ENCODE results near the gene WDR64.

GRCh38 chr1:241611736-241612135 is 40.3 kb upstream of the WDR64 start:
- TF ChIP-seq SMC3 (IDR thresholded peaks at IDR 0.05) (no peak), EP300 (IDR thresholded peaks at IDR 0.05) (no peak), RFX5 (IDR thresholded peaks at IDR 0.05) (no peak), EHMT2 (IDR thresholded peaks at IDR 0.05; ENCODE audit: low read depth) (peak; percentile 81), POLR2A (IDR thresholded peaks at IDR 0.05; ENCODE audit: low read length) (no peak), RAD21 (conservative IDR thresholded peaks at IDR 0.05 in 1 of 2, IDR thresholded peaks at IDR 0.05 in 1 of 2) (no peak), MAZ (IDR thresholded peaks at IDR 0.05; ENCODE audit: borderline replicate concordance, low read depth, low read length) (no peak), BHLHE40 (IDR thresholded peaks at IDR 0.05; ENCODE audit: low read depth, low read length) (no peak), SREBF2 (IDR thresholded peaks at IDR 0.05) (no peak), BCL3 (IDR thresholded peaks at IDR 0.05) (no peak)
- TF ChIP-seq, protein P1, sequence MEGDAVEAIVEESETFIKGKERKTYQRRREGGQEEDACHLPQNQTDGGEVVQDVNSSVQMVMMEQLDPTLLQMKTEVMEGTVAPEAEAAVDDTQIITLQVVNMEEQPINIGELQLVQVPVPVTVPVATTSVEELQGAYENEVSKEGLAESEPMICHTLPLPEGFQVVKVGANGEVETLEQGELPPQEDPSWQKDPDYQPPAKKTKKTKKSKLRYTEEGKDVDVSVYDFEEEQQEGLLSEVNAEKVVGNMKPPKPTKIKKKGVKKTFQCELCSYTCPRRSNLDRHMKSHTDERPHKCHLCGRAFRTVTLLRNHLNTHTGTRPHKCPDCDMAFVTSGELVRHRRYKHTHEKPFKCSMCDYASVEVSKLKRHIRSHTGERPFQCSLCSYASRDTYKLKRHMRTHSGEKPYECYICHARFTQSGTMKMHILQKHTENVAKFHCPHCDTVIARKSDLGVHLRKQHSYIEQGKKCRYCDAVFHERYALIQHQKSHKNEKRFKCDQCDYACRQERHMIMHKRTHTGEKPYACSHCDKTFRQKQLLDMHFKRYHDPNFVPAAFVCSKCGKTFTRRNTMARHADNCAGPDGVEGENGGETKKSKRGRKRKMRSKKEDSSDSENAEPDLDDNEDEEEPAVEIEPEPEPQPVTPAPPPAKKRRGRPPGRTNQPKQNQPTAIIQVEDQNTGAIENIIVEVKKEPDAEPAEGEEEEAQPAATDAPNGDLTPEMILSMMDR (IDR thresholded peaks at IDR 0.05), result no peak
- TF ChIP-seq, protein P2, sequence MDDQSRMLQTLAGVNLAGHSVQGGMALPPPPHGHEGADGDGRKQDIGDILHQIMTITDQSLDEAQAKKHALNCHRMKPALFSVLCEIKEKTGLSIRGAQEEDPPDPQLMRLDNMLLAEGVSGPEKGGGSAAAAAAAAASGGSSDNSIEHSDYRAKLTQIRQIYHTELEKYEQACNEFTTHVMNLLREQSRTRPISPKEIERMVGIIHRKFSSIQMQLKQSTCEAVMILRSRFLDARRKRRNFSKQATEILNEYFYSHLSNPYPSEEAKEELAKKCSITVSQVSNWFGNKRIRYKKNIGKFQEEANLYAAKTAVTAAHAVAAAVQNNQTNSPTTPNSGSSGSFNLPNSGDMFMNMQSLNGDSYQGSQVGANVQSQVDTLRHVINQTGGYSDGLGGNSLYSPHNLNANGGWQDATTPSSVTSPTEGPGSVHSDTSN (IDR thresholded peaks at IDR 0.05), result no peak

All from A549 (cell line).